ENCODE data around the gene ABLIM3. TPM values are rescaled to one million over a fixed set of nuclear protein-coding genes. Genes with fewer than 3 reads are reported as not detected.

ABLIM3 gene
- total and polyA plus RNA-seq, 2 of the 8 experiments (the other 6 are each of a cell fraction or from before 2014, with no cell fraction given) = 0.36 to 0.56 TPM

- H3K79me2 ChIP-seq (ENCODE audit: control insufficient read depth in 1 of 2, insufficient read depth in 2 of 2, low read length in 2 of 2) = no peaks in the 10 kb centered on the region
- no peak overlapping the region for H2BK15ac ChIP-seq (ENCODE audit: low read length)
- H2BK12ac ChIP-seq (ENCODE audit: low read depth, low read length) = no peak overlapping the region
- no peak overlapping the region for H3K4me3 ChIP-seq (ENCODE audit: extremely low read depth in 1 of 4, insufficient read depth in 2 of 4, low read depth in 3 of 4, low read length in 4 of 4)
- H3K18ac ChIP-seq (ENCODE audit: extremely low read depth, low read length) = no peak overlapping the region
- no peaks in the 10 kb centered on the region; a peak in 1 of 7 replicates for H3K27me3 ChIP-seq (replicated peaks in 1 of 4; ENCODE audit: control insufficient read depth in 3 of 4, extremely low read depth in 1 of 4, insufficient read depth in 3 of 4, low read length in 3 of 4)
- DNase-seq (ENCODE audit: low read depth in 1 of 2, low spot score in 2 of 2) (no peak), FAIRE-seq (no peak)
- H2BK5ac ChIP-seq (ENCODE audit: low read depth, low read length) = no peak overlapping the region
- no peak overlapping the region for H2AK5ac ChIP-seq (ENCODE audit: low read depth, low read length)
- no peak overlapping the region for H4K5ac ChIP-seq (ENCODE audit: insufficient read length, low read depth, low read length)
- H2BK20ac ChIP-seq (ENCODE audit: low read length) = no peak overlapping the region
- H4K8ac ChIP-seq (ENCODE audit: extremely low read depth, insufficient read depth, low read length) = no peak overlapping the region
- H3K23me2 ChIP-seq (ENCODE audit: low read depth, low read length) = no peaks in the 10 kb centered on the region
- no peak overlapping the region for H3K9ac ChIP-seq (replicated peaks in 1 of 4; ENCODE audit: extremely low read depth in 1 of 4, low read depth in 3 of 4, low read length in 3 of 4)
- WGBS, 2 experiments (ENCODE audit: extremely low coverage in 1 of 2, insufficient coverage in 1 of 2, insufficient read length in 1 of 2, insufficient replicate concordance in 2 of 2, low coverage in 1 of 2, low lambda C conversion rate in 2 of 2, missing lambda C conversion rate in 1 of 2) = 72% methylated on average over 5 of the region's 5 CpGs; no CpG with 5 or more reads in 1 of the 2 experiments
- H3K4me2 ChIP-seq (ENCODE audit: insufficient read depth in 1 of 2, low read depth in 2 of 2, low read length in 2 of 2) = no peak overlapping the region
- H3K4ac ChIP-seq (replicated peaks; ENCODE audit: insufficient read length, low read depth, low read length) = no peak overlapping the region
- no peak overlapping the region for H2AFZ ChIP-seq (ENCODE audit: low read length)
- H2BK120ac ChIP-seq (replicated peaks; ENCODE audit: low read depth, low read length) = no peak overlapping the region
- H4K91ac ChIP-seq (replicated peaks; ENCODE audit: insufficient read length, low read length) = no peak overlapping the region
- no peak overlapping the region for H3K56ac ChIP-seq (replicated peaks; ENCODE audit: insufficient read length, low read depth, low read length)
- POLR2A ChIA-PET (ENCODE audit: partially characterized antibody) = interaction anchor here (0.8 to 1.5 kb wide), 2 partner anchors 8 to 87 kb away, joined by 3 read pairs; no protein-coding TSS in a partner anchor
- H4K20me1 ChIP-seq (replicated peaks in 1 of 2; ENCODE audit: control insufficient read depth in 1 of 2, insufficient read depth in 2 of 2, low read length in 2 of 2) = no peaks in the 10 kb centered on the region
- H3K36me3 ChIP-seq (ENCODE audit: control insufficient read depth in 2 of 4, insufficient read depth in 4 of 4, low read length in 3 of 4) = no peaks in the 10 kb centered on the region
- H3K9me3 ChIP-seq (ENCODE audit: insufficient read depth in 2 of 2, low read depth in 1 of 2, low read length in 1 of 2) = no peaks in the 10 kb centered on the region
- CTCF ChIA-PET (ENCODE audit: partially characterized antibody) = interaction anchor here (2.5 kb wide), 1 partner anchor 8 kb away, joined by 7 read pairs; no protein-coding TSS in a partner anchor
- no peaks in the 10 kb centered on the region for H3K4me1 ChIP-seq (replicated peaks in 1 of 4; ENCODE audit: control insufficient read depth in 3 of 4, insufficient read depth in 4 of 4, low read length in 3 of 4)
- H3K23ac ChIP-seq (ENCODE audit: insufficient read length) = no peak overlapping the region
- H3K27ac ChIP-seq (ENCODE audit: low read depth, low read length) = no peak overlapping the region
- no peaks in the 10 kb centered on the region for H3K79me1 ChIP-seq (ENCODE audit: low read depth, low read length)
- no peak overlapping the region for H3K14ac ChIP-seq (ENCODE audit: insufficient read length)
- no peak for TF ChIP-seq EGR1 (IDR thresholded peaks at IDR 0.05; ENCODE audit: borderline replicate concordance, low read depth, low read length)
- TF ChIP-seq RBBP5 (IDR thresholded peaks at IDR 0.05; ENCODE audit: borderline replicate concordance, low read depth, low read length) = no peak
- no peak for TF ChIP-seq CTBP2 (IDR thresholded peaks at IDR 0.05; ENCODE audit: borderline replicate concordance, insufficient read depth, insufficient read length, low read length)
- TF ChIP-seq RNF2 (IDR thresholded peaks at IDR 0.05; ENCODE audit: borderline replicate concordance, low read depth, low read length, missing control alignments, poor library complexity, severe bottlenecking) = no peak
- no peak for TF ChIP-seq GABPA (IDR thresholded peaks at IDR 0.05; ENCODE audit: borderline replicate concordance, insufficient read depth, low read length)
Observed at GRCh38 chr5:149284501-149284900, 143.2 kb downstream of the ABLIM3 start.
